HUDEP-2 (cell line): Measurements from ENCODE around the gene VPS18.

Experiments used
- DNase-seq, 76 experiments: peaks; one replicate each; lab custom pipeline; 2025; ENCODE audit not compliant: unreplicated experiment in 76 of 76; lab: John Stamatoyannopoulos, UW

VPS18 gene

DNA sequence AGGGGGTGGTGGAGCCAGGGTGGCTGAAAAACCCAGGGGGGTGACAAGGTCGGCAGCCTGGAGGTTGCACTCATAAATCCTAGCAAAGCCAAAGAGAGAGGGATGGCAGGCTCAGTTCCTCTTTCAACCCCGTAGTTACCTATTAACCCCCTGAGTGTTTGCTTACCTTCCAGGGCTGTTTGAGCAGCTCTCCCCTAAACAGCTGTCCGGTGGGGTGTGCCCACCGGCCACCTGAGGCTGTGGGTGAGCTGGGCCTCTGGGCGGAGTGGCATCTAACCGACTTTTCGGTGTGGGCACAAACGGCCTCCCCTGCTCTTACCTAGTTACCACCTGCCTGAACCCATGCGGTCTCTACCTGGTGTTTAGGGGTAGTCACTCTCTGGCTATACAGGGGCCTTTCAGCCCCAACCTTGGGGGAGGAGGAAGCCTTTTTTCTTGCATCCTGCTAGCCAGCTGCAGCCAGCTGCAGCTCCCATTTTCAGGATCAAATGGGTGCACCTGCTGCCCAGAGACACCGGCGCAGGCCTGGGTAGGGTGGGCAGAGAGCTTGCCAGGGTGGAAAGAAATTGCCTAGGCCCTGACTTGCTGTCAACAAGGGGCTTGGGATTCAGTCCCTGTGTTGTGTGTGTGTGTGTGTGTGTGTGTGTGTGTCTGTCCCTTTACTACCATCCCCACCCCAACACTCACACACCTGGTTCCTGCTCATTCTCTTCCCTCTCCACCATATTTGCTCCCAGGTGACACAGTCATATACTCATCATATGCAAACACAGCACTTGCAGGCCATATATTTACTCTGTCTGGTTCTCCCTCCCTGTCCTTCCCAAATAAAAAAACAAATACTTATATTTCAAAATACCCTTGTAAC is 38.6 kb downstream of the VPS18 start:
- no peak for DNase-seq

DNA sequence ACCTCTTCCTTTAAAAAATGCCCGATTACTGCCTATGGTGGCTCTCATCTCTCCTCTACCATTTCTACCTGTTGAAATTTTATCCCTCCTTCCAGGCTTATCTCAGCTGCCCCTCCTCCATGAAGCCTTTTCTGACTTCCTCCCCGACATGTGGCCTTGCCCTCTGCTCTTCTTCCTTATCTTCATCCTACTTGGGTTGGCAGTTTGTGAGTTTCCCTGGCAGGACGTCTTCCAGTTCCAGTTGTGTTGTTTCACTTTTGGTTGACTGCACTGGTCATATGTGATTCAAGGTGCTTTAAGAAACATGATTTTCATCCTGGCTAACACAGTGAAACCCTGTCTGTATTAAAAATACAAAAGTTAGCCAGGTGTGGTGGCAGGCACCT is 39.3 kb downstream of the VPS18 start:
- DNase-seq: peak in 8 of 76 experiments; percentile 8 to 42 (median 22)

DNA sequence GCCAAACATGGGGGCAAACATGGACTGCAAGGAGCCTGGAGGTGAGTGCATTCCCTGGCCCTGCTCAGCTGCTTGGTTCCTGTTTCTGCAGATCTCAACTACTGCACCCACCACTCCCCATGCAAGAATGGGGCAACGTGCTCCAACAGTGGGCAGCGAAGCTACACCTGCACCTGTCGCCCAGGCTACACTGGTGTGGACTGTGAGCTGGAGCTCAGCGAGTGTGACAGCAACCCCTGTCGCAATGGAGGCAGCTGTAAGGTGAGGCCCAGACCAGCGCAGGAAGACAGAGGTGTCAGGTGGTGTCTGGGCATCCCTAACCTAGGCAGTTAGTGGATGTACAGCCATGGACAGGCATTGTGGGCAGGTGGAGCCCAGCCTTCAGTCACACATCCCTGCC is 40.2 kb downstream of the VPS18 start:
- no peak for DNase-seq

DNA sequence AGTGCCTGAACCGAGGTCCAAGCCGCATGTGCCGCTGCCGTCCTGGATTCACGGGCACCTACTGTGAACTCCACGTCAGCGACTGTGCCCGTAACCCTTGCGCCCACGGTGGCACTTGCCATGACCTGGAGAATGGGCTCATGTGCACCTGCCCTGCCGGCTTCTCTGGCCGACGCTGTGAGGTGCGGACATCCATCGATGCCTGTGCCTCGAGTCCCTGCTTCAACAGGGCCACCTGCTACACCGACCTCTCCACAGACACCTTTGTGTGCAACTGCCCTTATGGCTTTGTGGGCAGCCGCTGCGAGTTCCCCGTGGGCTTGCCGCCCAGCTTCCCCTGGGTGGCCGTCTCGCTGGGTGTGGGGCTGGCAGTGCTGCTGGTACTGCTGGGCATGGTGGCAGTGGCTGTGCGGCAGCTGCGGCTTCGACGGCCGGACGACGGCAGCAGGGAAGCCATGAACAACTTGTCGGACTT is 42.0 kb downstream of the VPS18 start:
- no peak for DNase-seq

GRCh38 chr15:40936709-40937666 is 42.7 kb downstream of the VPS18 start:
- no peak for DNase-seq

GRCh38 chr15:40937762-40938535 is 43.7 kb downstream of the VPS18 start:
- DNase-seq: peak in 8 of 76 experiments; percentile 13 to 24 (median 20)

DNA sequence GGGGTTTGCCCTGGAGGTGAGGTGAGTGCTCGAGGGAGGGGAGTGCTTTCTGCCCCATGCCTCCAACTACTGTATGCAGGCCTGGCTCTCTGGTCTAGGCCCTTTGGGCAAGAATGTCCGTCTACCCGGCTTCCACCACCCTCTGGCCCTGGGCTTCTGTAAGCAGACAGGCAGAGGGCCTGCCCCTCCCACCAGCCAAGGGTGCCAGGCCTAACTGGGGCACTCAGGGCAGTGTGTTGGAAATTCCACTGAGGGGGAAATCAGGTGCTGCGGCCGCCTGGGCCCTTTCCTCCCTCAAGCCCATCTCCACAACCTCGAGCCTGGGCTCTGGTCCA is 44.3 kb downstream of the VPS18 start:
- no peak for DNase-seq

GRCh38 chr15:40940296-40940801 is 46.1 kb downstream of the VPS18 start:
- no peak for DNase-seq

- no peak for DNase-seq
Measured at GRCh38 chr15:40941068-40941527, 46.8 kb downstream of the VPS18 start.

DNA sequence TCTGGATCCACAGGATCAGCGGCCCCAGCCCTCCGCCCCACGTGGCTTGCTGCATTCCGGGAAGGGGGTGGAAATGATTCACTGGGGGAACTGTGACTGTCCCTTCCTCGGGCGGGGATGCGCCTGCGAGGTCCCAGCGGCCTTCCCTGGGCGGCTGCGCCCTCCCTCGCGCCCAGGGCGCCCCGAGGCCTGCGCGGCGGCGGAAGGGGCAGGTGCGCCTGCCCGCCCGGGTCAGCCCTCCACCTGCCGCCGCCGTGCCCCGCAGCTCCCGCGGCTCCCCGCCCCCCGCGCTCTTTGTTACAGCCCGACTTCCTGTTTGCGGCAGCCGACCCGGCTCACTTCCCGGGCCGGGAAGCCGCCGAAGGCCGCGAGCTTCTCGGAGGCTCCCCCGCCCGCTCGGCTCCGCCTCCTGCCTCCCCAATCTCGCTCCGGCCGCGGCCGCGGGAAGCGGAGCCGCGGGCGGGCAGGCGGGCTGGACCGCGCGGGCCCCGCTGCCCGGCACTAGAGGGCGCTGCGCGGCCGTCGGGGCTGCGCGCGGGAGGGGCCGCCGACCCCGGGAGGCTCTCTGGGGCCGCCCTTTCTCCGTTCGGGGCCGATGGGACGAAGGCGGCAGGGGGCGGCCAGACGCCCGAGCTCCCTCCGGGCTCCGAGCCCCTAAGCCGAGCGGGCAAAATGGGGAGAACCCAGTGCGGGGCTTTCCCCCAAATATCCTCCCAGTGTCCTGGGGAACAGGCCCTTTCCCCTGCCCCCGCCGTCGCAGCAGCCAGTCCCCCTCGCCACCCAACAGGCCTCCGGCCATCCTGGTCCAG is 47.5 kb downstream of the VPS18 start:
- DNase-seq: peak in 38 of 76 experiments; percentile 12 to 55 (median 35)

DNA sequence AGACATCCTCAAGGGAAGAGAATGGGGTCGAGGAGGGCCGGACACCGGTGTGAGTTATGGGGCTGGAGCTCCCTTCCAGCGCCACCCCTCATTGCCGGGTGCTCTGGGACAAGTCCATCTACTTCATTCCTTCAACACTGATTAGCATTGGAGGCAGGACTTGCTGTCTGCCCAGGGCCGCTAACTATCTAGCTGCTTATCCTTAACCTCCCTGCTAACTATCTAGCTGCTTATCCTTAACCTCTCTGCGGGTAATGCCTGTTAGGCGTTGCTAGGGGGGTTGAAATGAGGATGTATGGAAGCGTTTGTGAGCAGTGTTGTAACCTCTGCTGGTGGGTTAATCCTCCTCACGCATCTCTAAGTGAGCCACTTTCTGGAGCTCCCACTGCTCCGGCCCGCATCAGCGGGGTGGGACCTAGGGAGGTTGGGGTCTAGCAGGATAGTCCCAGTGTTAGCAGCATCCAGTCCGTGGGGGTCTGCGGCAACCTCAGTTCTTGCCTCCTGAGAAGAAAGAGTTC is 48.1 kb downstream of the VPS18 start:
- no peak for DNase-seq

DNA sequence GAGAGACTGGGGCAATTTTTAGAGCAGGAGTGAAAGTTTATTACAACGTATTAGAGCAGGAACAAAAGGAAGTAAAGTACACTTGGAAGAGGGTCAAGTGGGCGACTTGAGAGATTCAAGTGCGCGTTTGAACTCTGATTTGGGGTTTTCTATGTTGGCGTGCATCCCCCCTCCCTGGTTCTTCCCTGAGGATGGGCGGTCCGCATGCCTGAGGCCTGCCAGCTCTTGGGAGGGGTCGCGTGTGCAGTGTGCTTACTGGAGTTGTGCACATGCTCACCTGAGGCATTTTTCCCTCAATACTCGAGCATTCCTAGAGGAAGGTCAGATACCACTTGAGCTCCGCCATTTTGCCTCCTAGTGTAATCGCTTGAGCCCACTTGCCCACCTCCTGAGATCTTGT is 48.6 kb downstream of the VPS18 start:
- DNase-seq: no peak

- DNase-seq: no peak
Measured at GRCh38 chr15:40943764-40944365, 49.6 kb downstream of the VPS18 start.

DNA sequence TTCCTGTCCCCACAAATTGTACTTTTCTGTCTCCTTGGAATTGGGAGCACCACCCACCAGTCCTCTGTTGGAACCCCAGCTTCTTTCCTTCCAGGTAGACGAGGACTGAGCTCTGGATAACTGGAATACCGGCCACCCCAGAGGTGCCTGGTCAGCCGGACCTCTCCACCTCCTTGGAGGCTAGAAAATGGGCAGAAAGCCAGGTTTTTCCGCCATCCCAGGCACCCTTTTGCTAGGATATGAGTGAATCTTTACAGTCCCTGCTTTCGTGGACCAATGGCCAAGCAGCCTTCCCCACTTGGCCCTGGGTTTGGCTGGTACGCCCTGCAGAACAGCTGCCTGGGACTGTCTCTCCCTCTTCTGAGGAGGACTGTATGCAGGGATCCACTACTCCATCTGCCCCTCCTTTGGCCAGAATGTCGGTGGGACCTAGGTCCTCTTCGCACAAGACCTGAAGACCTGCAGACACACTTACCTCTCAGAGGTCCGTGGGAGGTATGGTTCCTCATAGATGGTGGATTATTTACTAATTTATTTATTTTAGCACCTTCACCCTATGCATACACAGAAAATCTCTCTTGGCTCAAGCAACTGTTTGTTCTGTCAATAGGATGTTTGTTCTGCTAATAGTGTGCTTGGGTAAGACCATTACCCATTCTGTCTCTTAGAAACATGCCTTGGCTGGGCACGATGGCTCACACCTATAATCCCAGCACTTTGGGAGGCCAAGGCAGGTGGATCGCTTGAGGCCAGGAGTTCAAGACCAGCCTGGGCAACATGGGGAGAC is 50.5 kb downstream of the VPS18 start:
- DNase-seq: no peak

DNA sequence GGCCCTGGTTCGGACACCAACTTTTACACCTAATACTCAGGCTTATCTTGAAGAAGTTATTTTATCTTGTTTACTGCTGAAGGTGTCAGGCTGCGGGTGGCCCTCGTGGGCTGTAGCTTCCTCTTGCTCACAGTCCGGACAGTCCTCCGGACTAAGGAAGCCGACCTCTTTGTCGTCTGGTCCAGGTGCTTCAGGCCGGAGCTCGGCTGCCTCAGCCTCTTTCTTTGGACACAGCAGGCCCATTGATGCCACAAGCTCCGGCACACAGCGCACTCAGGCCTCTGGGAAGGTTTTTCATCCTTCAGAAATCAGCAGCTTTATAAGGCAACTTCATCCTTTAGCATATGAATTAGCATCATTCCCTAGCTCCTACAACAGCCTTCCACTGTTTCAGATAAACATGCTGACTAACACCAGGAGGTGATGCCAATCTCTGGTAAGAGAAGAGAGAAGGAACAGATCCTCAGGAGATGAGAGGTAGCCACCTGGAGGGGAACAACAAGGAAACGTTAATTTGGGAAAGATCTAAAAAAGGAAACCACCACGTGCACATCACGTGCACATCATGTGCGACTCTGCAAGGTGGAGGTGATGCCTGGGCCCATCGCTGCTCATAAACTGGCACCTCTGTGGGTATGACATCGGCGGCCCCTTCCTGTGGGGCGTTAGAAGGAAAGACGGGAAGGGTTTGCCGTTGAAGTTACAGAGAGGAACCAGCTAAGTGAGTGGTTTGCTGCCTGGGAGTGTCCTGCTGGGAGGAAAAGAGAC is 54.6 kb downstream of the VPS18 start:
- DNase-seq: no peak

- peak in 3 of 76 experiments; percentile 9 to 41 (median 33) for DNase-seq
Measured at GRCh38 chr15:40949756-40950207, 55.5 kb downstream of the VPS18 start.

GRCh38 chr15:40951764-40952163 is 57.5 kb downstream of the VPS18 start:
- DNase-seq: no peak
